Measurements from ENCODE around the gene KPNA1. TPM values are rescaled to one million over a fixed set of nuclear protein-coding genes. Genes with fewer than 3 reads are reported as not detected.

The KPNA1 gene
- total RNA-seq, 1 experiment from 2014 or later = 118 TPM

DNA sequence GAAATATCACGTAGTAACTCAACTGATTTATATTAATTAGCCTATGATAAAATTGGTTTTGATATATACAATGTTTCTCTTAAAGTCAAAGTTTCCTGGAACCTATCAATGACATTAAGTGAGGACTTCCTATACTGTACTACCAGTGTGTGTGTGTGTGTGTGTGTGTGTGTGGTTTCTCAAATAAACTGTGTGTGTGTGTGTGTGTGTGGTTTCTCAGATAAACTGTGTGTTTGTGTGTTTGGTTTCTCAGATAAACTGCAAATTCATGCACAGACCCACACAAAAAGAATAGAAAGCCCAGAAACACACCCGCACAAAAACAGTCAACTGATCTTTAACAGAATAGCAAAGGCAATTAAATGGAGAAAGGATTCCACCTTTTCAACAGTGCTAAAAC is 84.4 kb downstream of the KPNA1 start:
- Histone ChIP-seq H3K4me3 (ENCODE audit: low read depth in 2 of 2, low read length in 2 of 2) (no peak overlapping the region), H3K4me1 (ENCODE audit: control insufficient read depth, insufficient read depth, low read length) (no peaks in the 10 kb centered on the region), H3K27me3 (ENCODE audit: control insufficient read depth, insufficient read depth, low read length) (no peaks in the 10 kb centered on the region), H3K27ac (ENCODE audit: low read length) (no peak overlapping the region), H3K9me3 (ENCODE audit: control insufficient read depth, insufficient read depth, low read depth, low read length) (no peaks in the 10 kb centered on the region), H3K36me3 (ENCODE audit: control insufficient read depth, insufficient read depth, low read length) (peaks cover 46% of the 10 kb centered on the region)
- BruUV-seq (replicated peaks) = no TSS peak
- in situ Hi-C loops (cut with HindIII; ENCODE audit: low pct_unique_long_range_greater_than_20kb, low sequenced_read_pairs) (no loop called here), intact Hi-C loops (cut with micrococcal nuclease; ENCODE audit: unreplicated experiment) (no loop called here)
- DNase-seq (ENCODE audit: low read depth, low spot score) = no peak
- ChIA-PET CTCF (no interaction called here), POLR2A (no interaction called here)
- TF ChIP-seq, protein P1, sequence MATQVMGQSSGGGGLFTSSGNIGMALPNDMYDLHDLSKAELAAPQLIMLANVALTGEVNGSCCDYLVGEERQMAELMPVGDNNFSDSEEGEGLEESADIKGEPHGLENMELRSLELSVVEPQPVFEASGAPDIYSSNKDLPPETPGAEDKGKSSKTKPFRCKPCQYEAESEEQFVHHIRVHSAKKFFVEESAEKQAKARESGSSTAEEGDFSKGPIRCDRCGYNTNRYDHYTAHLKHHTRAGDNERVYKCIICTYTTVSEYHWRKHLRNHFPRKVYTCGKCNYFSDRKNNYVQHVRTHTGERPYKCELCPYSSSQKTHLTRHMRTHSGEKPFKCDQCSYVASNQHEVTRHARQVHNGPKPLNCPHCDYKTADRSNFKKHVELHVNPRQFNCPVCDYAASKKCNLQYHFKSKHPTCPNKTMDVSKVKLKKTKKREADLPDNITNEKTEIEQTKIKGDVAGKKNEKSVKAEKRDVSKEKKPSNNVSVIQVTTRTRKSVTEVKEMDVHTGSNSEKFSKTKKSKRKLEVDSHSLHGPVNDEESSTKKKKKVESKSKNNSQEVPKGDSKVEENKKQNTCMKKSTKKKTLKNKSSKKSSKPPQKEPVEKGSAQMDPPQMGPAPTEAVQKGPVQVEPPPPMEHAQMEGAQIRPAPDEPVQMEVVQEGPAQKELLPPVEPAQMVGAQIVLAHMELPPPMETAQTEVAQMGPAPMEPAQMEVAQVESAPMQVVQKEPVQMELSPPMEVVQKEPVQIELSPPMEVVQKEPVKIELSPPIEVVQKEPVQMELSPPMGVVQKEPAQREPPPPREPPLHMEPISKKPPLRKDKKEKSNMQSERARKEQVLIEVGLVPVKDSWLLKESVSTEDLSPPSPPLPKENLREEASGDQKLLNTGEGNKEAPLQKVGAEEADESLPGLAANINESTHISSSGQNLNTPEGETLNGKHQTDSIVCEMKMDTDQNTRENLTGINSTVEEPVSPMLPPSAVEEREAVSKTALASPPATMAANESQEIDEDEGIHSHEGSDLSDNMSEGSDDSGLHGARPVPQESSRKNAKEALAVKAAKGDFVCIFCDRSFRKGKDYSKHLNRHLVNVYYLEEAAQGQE (IDR thresholded peaks at IDR 0.05; ENCODE audit: insufficient read depth in 1 of 2, low read depth in 2 of 2, low read length in 1 of 2) = no peak
- TF ChIP-seq POLR2AphosphoS5 (IDR thresholded peaks at IDR 0.05; ENCODE audit: low read depth, low read length) (no peak), TCF7L2 (IDR thresholded peaks at IDR 0.05; ENCODE audit: low read depth, low read length) (no peak), SIN3A (IDR thresholded peaks at IDR 0.05; ENCODE audit: borderline replicate concordance, insufficient read depth, low read depth, low read length) (no peak)
- TF ChIP-seq, protein P2, sequence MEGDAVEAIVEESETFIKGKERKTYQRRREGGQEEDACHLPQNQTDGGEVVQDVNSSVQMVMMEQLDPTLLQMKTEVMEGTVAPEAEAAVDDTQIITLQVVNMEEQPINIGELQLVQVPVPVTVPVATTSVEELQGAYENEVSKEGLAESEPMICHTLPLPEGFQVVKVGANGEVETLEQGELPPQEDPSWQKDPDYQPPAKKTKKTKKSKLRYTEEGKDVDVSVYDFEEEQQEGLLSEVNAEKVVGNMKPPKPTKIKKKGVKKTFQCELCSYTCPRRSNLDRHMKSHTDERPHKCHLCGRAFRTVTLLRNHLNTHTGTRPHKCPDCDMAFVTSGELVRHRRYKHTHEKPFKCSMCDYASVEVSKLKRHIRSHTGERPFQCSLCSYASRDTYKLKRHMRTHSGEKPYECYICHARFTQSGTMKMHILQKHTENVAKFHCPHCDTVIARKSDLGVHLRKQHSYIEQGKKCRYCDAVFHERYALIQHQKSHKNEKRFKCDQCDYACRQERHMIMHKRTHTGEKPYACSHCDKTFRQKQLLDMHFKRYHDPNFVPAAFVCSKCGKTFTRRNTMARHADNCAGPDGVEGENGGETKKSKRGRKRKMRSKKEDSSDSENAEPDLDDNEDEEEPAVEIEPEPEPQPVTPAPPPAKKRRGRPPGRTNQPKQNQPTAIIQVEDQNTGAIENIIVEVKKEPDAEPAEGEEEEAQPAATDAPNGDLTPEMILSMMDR (IDR thresholded peaks at IDR 0.05) = no peak
- ATAC-seq = no peak

DNA sequence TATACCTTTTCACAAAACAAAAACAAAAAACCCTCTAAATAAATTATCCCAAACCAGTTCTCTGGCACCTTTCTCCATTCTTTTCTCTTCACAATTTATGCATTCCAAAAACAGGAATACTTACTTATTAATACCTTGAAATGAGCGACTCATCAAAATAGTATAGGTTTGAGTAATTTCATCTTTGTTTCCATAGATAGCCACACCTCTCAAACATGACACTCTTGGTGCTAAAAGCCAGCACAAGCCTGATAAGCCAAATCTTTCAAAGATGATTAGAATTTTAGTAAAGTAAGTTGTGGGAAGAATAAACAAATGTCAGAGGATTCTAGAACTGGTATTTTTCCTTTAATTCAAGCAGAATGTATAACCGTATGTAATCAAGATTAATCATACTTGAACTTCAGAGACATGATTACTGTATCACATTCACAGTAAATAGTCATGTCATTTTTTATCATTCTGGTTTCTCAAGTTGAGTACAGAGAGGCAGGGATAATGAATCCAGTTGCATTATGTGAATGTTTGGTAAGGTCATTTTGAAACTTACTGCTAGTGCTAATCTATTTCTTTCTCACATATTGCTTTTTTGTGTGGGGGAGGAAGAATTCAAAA is 86.8 kb downstream of the KPNA1 start:
- Histone ChIP-seq H3K36me3 (ENCODE audit: control insufficient read depth, insufficient read depth, low read length) (peaks cover 41% of the 10 kb centered on the region), H3K4me3 (ENCODE audit: low read depth in 2 of 2, low read length in 2 of 2) (no peak overlapping the region), H3K4me1 (ENCODE audit: control insufficient read depth, insufficient read depth, low read length) (no peaks in the 10 kb centered on the region), H3K27ac (ENCODE audit: low read length) (no peak overlapping the region), H3K27me3 (ENCODE audit: control insufficient read depth, insufficient read depth, low read length) (no peaks in the 10 kb centered on the region), H3K9me3 (ENCODE audit: control insufficient read depth, insufficient read depth, low read depth, low read length) (no peaks in the 10 kb centered on the region)
- no TSS peak for BruUV-seq (replicated peaks)
- TF ChIP-seq, protein P2 (IDR thresholded peaks at IDR 0.05) = no peak
- TF ChIP-seq SIN3A (IDR thresholded peaks at IDR 0.05; ENCODE audit: borderline replicate concordance, insufficient read depth, low read depth, low read length) (no peak), TCF7L2 (IDR thresholded peaks at IDR 0.05; ENCODE audit: low read depth, low read length) (no peak), POLR2AphosphoS5 (IDR thresholded peaks at IDR 0.05; ENCODE audit: low read depth, low read length) (no peak)
- TF ChIP-seq, protein P1 (IDR thresholded peaks at IDR 0.05; ENCODE audit: insufficient read depth in 1 of 2, low read depth in 2 of 2, low read length in 1 of 2) = no peak
- ATAC-seq (no peak), DNase-seq (ENCODE audit: low read depth, low spot score) (no peak)
- intact Hi-C loops (cut with micrococcal nuclease; ENCODE audit: unreplicated experiment) = no loop called here
- CTCF ChIA-PET = no interaction called here
- POLR2A ChIA-PET = no interaction called here
- in situ Hi-C loops (cut with HindIII; ENCODE audit: low pct_unique_long_range_greater_than_20kb, low sequenced_read_pairs) = no loop called here

Data from Panc1 (cell line).